ENCODE results near the gene NFYC.

The NFYC gene

DNA sequence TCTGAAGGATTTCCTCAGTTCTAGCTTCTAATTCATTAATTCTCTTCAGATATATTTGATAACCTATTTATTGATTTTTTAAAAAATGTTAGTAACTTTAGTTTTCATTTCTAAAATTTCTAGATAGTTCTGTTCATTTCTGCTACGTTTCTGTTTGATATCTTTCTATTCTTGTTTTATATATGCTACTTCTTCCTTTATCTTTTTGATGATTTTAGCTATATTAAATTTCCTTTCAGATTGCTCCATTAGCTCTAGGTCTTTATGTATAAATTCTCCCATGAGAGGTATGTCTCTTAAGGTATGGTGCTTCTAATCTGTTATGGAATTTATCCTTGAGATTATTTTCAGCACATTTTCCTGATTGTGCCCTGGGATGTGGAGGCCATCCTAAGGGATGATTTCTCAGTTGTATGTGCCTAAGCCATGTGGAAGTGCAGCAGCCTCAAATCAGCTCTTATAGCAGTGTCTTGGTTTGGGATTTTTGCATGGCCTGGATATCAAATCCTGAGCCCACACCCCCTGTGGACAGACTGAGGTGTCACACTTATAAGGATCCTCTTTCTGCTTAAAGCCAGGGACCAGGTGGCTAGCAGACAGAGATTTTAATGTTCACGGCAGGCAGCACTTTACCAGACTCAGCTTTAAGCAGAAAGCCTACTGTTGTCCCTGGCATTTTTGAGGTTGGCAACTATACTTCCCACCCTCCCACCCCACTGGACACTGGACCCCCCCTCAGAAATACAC, 85.9 kb downstream of the NFYC start:
- no peak for DNase-seq (ENCODE audit: extremely low read depth in 1 of 2, low read depth in 1 of 2)

DNA sequence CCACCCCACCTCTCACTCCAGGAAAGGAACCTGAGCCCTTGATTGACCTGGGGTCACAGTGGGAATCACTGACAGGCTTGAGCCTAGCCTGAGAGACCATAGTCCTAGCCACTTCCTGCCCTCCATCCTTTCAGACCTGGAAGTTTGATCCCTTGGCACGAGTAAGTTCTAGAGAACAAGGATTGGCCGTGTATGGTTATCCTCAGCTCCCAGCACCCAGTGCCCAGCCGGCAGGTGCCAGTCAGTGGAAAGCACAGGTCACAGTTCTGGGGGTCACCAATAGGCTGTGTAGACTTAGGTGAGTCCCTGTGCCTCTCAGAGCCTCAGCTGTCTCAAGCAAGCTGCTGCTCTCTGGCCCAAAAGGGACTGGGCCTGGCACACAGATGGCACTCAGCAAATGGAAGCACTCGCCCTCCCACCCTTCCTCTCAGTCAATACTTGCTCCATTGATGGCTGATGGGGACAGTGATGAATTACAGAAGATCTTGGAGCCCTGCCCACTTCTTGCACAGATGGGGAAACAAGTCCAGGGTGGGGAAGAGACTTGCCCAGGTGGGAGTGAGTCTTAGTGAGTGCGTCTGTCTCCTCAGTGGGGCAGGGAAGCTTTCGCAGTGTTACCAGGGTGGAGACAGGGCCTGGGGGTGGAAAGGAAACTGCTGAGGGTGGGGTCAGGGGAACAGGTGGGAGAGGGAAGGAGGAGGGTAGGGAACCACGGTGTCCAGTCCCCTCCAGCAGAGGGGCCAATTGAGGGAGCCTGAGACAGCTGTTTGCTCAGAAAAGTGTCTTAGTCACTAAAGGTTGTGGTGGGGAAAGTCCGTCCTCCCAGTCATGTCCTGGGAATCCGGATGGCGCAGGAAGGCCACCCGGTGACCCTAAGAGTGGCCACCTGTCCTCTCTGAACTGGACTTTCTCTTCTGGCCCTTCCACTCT, 89.4 kb downstream of the NFYC start:
- no peak for DNase-seq (ENCODE audit: extremely low read depth in 1 of 2, low read depth in 1 of 2)

DNA sequence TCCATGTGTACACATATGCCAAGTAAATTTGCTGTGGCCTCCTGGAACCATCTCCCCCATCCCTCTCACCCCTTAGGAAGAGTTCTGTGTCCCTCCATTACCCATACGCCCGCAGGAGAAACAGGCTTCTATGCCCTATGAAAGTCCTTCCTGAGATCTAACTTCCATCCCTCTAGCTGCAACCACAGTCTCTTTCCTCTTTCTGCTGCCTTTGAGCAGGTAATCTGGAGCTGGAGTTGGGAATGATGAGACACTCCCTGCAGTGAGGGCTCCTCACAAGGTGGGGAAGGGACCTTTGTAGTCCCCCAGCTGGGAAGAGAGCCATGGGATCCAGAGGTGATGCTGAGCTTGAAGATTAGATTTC, 90.1 kb downstream of the NFYC start:
- DNase-seq (ENCODE audit: extremely low read depth in 1 of 2, low read depth in 1 of 2) = no peak

DNA sequence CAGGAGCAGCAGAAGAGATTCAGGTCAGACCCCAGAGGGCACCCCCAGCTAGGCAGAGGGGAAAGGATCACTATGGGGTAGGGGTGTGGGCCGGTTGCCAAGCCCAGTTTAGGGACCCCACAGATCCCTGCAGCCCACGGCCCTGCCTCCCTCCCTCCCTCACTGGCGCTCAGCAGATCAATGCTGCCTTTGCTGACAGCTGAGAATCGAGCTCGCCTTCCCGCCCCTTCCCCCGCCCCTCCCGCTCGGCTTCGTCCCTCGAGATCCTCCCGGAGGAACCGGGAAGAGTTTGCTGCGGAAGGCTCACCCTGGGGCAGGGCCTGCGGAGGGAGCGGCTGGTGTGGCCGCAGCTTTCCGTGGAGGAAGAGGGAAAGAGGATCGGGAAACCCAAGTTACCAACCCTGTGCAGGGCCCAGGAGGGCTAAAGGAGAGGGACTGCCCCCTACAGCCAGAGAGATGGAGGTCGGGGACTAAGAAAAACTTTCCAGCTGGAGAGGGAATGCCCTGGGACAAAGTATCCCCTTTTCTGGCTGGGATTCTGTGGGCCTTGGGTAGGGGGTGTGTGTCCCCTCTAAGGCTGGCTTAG, 91.0 kb downstream of the NFYC start:
- DNase-seq (ENCODE audit: extremely low read depth in 1 of 2, low read depth in 1 of 2) = no peak

DNA sequence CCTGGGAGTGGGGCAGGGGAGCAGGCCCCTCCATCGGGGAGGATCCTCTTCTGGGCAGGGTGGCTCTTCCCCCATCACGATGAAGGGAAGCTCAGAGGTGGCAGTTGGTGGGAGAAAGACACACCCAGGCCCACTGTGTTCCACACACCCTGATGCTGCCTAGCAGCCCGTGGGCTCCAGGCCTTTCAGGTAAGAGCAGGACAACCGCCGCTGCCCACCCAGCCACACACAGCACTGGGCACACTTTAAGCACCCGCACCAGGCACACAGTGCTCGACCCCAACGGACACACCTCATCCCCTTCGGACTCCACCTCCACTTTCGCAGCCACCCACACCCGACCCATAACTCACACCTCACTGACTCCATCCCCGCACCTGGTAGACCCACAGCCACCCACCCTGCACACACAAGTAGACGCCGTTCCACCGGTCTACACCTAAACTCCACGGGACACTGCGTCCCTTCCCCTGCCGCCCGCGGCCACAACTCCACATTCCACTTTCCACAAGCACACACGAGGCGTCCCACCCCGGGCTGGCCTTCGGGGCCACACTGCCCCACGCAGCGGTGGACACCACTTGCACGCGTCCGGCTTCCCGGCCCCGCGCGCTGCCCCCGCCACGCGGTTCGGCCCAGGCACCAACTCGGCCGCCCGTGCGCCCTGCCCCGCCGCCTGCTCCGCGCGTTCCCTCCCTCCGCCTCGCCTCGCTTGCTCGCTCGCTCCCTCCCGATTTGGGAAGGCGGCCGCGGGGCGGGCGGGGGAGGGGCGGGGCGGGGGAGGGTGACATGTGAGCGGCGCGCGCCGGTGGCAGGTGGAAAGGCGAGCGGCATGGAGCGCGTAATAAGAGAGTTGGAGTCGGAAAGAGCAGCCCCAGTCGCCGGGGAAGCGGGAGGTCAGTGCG, 91.7 kb downstream of the NFYC start, which contains the start of gene KCNQ4:
Gene KCNQ4 (plus strand): TSS at position 787 of the 905 bp plus-strand sequence. CDS start 307 bp downstream, outside the sequence.
- no peak for DNase-seq (ENCODE audit: extremely low read depth in 1 of 2, low read depth in 1 of 2)

DNA sequence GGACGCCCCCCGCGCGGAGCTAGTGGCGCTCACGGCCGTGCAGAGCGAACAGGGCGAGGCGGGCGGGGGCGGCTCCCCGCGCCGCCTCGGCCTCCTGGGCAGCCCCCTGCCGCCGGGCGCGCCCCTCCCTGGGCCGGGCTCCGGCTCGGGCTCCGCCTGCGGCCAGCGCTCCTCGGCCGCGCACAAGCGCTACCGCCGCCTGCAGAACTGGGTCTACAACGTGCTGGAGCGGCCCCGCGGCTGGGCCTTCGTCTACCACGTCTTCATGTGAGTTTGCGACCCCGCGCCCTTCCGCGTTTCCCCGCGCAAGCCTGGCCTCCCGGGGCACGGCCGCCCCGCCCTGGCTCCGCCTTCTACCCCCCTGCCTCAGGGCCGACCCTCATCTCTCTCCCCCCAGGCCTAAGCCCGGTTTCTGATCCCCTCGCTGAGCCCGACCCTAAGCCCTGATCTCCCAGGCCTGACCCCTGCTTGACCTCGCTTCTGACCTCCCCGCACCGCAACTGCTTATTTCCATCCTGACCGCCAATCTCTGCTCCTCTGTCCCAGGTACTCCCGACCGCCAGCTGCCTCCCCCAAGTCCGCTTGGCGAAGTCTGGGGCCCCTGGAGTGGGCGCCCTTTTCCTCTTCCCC, 92.8 kb downstream of the NFYC start:
- no peak for DNase-seq (ENCODE audit: extremely low read depth in 1 of 2, low read depth in 1 of 2)

DNA sequence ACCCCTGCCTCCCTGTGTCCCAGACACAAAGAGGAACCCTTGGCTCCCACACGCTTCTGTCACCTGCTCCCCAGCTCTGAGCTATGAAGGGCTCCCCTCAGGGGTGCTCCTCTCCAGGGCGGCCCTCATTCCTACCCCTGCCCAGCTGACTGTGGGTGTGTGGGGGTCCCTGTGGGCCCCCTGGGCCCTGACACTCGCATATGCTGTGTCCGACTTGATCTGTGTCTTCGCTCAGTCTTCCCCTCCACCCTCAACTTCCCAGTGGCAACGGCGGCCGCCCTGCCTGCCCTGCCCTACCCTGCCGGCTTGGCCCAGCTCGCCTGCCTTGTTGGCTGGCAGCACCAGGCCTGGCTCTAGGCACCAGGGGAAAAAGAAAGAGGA, 93.3 kb downstream of the NFYC start:
- DNase-seq (ENCODE audit: extremely low read depth in 1 of 2, low read depth in 1 of 2) = no peak

DNA sequence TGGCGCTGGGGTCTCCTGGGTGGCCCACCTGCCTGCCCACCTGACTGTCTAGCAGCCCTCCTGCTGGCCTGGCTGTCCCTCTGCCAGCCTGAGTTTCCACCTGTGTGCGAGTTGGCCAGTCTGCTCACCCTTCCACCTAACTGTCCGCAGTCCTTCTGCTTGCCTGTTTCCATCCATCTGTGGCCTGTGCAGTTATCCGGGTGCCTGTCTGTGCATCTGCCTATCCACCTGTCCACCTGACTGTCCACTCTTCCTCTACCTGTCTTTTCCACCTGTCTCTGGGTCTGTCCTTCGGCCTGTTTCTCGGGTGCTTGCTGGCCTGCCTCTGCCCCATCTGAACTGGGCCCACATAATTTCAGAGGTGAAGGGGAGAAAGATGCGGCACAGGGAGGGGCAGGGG, 93.9 kb downstream of the NFYC start:
- DNase-seq (ENCODE audit: extremely low read depth in 1 of 2, low read depth in 1 of 2) = no peak

DNA sequence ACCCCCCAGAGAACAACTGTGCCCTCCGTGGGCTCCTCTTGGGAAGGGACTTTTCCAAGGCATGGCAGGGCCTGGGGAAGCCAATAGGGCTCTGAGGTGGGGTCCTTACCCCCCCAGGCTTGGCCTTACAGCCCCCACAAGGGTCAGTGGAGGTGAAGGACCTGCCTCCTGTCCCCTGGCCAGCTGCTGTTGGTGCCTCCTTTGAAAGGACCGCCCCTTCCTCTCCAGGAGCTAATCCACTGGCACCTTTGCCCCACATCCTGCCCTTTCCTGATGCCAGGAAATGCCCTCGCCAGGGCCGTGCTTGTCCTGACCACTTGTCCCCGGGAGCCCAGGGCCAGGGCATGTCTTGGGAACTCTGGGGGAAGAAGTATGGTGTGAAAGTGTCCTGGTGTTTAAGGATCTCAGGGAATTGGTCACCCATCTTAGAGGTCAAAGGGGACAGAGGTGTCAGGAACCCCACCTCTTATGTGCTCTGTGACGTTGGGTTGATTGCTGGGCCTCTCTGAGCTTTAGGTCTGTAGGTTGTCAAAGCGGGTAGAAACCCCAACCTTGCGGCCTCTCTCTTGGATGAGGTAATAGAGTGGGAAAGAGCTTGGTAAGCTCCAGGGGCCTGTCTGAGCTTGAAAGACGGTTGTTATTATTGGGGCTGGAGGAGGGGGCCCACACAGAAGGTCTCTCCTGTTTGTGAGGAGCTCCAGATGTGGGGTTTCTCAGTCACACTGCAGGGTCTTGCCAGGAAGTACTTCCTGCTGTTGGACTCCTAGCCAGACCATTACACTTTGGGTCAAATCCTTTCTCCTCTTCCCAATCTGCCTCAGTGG, 94.9 kb downstream of the NFYC start:
- DNase-seq (ENCODE audit: extremely low read depth in 1 of 2, low read depth in 1 of 2) = no peak

DNA sequence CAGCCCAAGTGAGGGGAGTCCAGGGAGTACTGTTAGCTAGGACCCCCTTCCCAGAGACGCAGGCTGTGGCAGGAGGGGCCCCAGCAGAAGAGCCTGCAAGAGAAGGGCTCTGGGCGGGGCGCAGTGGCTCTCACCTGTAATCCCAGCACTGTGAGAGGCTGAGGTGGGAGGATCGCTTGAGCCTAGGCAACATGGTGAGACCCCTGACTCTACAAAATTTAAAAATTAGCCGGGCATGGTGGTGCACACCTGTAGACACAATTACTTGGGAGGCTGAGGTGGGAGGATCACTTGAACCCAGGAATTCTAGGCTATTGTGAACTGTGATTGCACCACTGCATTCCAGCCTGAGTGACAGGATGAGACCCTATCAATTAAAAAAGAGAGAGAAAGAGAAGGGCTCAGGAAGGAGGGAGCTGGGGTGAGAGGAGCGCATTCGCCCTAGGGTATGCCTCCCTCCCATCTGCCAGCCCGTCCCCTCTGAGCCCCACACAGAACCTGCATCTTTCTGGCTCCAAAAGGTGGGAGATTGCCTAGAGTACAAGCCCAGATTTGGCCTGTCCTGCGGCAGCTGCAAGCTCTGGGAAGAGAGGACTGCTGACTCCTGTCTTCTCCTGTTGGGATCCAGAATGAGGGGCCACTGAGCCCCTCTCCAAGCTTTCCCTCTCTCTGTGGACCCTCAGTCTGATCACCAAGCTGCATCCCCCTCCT, 95.6 kb downstream of the NFYC start:
- no peak for DNase-seq (ENCODE audit: extremely low read depth in 1 of 2, low read depth in 1 of 2)

DNA sequence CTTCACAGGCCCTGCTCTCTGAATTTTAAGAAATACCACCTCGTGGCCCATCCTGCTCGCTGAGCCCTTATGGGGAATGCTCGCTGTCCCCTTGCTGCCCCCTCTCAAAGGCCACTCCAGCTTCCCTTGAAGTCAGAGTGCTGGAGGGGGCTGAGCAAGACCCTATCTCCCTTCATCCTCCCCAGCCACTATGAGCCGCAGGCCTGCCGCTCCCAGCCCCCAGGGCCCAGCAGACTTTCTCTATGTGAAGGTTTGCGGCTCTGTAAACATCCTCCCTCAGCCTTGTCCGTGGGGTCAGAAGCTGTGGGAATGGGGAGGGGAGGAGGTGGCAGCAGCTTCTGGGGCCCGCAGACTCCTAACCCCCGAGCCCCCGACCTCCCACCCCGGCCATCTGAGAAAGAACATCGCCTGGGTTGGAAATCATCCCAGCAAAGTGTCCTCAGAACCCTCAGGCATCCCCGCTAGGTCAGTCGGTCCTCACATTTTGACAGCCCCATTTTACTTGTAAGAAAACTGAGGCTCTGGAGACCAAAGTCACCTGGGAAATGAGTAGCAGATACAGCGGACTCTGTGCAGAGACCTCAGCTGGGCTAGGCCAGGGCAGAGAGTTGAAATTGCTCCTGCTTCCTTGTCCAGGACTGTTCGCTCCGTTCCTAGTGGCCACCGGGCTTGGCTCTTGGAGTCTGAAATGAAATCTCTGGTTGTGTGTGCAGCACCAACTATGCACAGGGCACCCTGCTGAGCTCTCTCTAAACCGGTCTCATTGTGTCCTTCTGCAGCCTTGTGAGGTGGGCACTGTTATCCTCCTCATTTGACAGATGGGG, 96.4 kb downstream of the NFYC start:
- no peak for DNase-seq (ENCODE audit: extremely low read depth in 1 of 2, low read depth in 1 of 2)

DNA sequence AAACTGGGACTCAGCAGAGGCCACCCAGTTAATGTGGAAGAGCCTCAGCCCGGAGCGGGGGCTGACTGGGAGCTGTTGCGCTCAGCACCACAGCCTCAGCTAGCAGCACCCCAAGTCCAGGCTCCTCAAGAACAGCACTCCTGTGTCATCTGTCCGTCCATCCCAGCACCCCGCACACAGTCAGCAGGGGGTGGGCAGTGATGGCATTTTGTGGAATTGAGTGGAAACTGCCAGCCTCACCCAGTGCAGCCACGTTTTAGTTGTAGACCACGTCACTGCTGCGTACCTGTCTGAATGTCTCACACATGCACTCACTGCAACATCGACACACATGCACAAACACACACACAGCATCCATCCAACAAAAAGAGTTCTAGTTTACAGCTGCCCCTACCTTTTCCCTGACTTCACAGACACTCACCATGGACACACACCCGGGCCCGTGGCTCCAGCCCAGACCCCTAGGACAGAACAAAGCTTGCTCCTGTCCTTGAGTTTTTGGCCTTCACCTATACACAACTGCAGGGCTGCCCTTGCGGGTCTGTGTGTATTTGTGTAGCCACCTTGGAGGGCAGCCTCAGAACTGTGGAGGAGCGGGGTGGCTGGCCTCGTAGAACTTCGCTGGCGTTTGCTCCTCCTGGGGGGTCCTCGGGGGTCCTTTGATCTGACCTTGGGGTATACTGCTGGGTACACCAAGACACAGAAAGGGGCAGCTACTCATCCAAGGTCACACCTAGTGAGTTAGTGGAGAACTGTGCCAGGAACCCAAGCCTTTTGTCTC, 97.2 kb downstream of the NFYC start:
- no peak for DNase-seq (ENCODE audit: extremely low read depth in 1 of 2, low read depth in 1 of 2)

DNA sequence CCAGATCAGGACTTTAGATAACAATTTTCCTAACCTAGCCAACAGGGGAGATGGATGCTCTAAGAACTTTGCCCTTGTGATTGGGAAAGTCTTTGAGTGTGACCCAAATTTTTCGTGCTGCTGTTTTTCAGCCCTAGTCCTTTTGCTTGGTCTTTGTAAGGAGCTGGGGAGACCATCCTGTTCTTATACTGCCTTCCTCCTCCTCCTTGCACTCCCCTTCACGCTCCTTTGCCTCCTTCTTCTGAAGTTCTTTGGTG, 97.8 kb downstream of the NFYC start:
- DNase-seq (ENCODE audit: extremely low read depth in 1 of 2, low read depth in 1 of 2) = no peak

DNA sequence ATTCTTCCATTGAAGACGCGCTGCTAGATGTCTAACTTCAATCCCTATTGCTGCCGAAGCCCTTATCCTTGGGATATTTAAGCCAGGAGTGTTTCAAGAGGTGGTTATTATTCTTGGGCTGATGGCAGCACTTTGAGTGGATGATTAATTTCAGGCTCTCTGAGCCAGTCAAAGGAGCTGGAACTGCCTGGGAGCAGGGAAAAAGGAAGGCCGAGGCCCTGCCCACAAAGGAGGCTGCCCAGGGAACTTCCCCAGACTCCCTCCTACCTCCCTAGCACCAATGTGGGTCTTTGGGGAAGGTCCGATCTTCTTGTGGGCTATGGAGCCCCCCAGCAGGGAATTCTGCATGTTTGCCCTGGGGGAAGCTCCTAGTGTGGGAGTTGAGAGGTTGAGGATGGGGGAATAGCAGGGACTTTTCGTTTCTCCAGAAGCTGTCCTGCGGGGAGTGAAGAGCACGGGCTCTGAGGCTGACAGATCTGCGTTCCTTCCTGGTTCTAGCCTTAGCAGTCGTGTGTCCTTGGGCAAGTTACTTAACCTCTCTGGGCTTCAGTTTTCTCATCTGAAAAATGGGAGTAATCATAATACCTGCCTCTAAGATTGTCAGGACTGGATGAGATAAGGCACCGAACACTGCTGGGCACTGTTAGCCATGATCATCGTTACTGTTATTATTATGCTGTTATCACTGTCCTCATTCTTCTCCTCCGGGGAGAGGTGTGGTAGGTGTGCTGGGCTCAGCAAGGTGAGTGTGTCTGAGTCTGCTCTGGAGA, 98.3 kb downstream of the NFYC start:
- DNase-seq (ENCODE audit: extremely low read depth in 1 of 2, low read depth in 1 of 2) = no peak

DNA sequence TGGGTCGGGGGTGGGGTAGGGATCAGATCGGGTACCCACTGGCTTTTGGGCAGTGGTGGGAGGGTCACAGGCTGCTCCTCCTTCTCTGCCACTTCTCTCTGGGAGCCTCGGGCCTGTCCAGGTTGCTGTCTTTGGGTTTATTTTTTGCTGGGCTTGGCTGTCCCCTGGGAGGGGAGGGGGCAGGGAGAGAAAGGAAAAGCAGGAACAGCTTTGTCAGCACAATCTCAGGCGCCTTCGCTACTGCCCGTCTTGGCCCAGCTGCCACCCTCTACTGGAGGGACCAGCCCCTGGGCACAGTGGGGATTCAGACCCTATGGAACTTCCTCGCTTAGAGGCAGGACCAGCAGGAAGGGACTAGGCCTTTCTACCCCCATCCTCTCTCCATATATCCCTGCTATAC, 100.5 kb downstream of the NFYC start:
- no peak for DNase-seq (ENCODE audit: extremely low read depth in 1 of 2, low read depth in 1 of 2)

DNA sequence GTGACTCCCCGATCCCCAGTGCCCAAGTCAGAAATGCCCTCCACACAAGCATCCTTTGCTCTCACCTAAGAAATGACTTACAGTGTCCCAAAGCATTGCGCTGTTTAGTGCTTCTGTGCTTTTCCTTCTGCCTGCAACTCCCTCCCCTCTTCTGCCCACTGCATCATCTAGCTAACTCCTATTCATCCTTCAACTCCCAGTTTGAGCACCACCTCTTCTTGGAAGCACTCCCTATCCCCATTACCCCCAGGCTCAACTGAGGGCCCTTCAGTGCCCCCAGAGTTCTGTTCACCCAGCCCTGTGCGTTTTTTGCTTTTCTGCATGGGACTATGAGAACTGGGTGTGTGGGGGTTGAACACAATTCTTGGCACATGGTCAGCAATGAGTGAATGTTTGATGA, 102.1 kb downstream of the NFYC start:
- no peak for DNase-seq (ENCODE audit: extremely low read depth in 1 of 2, low read depth in 1 of 2)

DNA sequence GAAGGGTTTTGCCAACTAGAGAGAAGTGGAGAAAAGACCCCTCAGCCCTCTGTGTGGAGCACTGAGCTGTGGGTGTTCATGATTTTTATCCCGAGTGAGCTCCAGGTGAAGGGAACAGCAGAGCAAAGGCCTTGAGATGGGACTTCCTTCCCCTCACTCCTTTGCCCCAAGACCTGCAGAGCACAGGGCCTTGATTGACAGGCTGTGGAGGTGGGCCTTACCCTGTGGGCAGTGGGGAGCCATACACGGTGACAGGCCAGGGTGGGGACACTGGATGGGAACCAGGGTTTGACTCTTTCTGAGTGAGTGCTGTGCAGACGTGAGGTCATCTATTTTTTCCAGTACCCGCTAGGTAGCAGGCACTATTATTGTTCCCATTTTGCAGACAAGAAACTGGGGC, 102.5 kb downstream of the NFYC start:
- DNase-seq (ENCODE audit: extremely low read depth in 1 of 2, low read depth in 1 of 2) = no peak

All from stimulated activated CD8-positive, alpha-beta memory T cell treated with anti-CD3 and anti-CD28 coated beads, Interleukin-7, amount 100 ng/mL, for 48 hours (primary cell).